Keratinocyte (primary cell): ENCODE measurements around the gene FBXO41.

Source experiments
- EZH2 ChIP-seq: IDR thresholded peaks from one replicate; pipeline ENCODE4 v1.6.1; 2012; ENCODE audit warnings: inconsistent platforms, mild to moderate bottlenecking, low read length, moderate library complexity
- TF ChIP-seq, protein P1 (sequence below), 3 experiments: IDR thresholded peaks in 1 of 3; conservative IDR thresholded peaks in 1 of 3; optimal IDR thresholded peaks in 1 of 3; 2 replicates in 2 of 3; 3 replicates in 1 of 3; pipeline versions ENCODE3 to v1.5.1; 2011; ENCODE audit warnings: low read length in 3 of 3, mild to moderate bottlenecking in 3 of 3, moderate library complexity in 2 of 3, control low read depth in 1 of 3, inconsistent platforms in 1 of 3; ENCODE audit not compliant: insufficient read depth in 2 of 3; ENCODE audit errors: extremely low read depth in 1 of 3

- TF ChIP-seq, protein P1, sequence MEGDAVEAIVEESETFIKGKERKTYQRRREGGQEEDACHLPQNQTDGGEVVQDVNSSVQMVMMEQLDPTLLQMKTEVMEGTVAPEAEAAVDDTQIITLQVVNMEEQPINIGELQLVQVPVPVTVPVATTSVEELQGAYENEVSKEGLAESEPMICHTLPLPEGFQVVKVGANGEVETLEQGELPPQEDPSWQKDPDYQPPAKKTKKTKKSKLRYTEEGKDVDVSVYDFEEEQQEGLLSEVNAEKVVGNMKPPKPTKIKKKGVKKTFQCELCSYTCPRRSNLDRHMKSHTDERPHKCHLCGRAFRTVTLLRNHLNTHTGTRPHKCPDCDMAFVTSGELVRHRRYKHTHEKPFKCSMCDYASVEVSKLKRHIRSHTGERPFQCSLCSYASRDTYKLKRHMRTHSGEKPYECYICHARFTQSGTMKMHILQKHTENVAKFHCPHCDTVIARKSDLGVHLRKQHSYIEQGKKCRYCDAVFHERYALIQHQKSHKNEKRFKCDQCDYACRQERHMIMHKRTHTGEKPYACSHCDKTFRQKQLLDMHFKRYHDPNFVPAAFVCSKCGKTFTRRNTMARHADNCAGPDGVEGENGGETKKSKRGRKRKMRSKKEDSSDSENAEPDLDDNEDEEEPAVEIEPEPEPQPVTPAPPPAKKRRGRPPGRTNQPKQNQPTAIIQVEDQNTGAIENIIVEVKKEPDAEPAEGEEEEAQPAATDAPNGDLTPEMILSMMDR (optimal IDR thresholded peaks at IDR 0.05 in 1 of 3, IDR thresholded peaks at IDR 0.05 in 1 of 3, conservative IDR thresholded peaks at IDR 0.05 in 1 of 3; ENCODE audit: extremely low read depth in 1 of 3, insufficient read depth in 2 of 3, low read length in 3 of 3) = peak; percentile 92 to 98 (median 97)
- TF ChIP-seq EZH2 = no peak
Measured at GRCh38 chr2:73212448-73213176, 71.7 kb downstream of the FBXO41 start.
